Endothelial cell of umbilical vein (primary cell): ENCODE results near the gene HOXC9. TPM values are rescaled to one million over a fixed set of nuclear protein-coding genes. Genes with fewer than 3 reads are reported as not detected.

ENCODE experiments used
- BruUV-seq: library from RNA; stranded (reverse); fragments of 400-500 nt; replicated peaks from 2 replicates; lab custom pipeline; 2021; lab: Mats Ljungman, UMichigan
- CTCF ChIA-PET: fragments of 300-600, 350-600 bp; sonication (Branson Sonifier 250); formaldehyde crosslinking; loops from one replicate; lab custom pipeline; 2021; ENCODE audit warnings: antibody characterized with exemption, inconsistent platforms; lab: Charles Lee
- POLR2A ChIA-PET: fragments of 300-600, 350-600 bp; sonication (Branson Sonifier 250); formaldehyde crosslinking; loops from one replicate; lab custom pipeline; 2021; ENCODE audit warnings: antibody characterized with exemption, inconsistent platforms; lab: Charles Lee
- DNase-seq: peaks from one replicate; pipeline ENCODE4 v3.0.0-alpha.2; 2011; ENCODE audit warnings: low read depth, low spot score
- FAIRE-seq: peaks from 2 replicates; lab custom pipeline; 2011; peaks lifted over from hg19 to GRCh38; lab: Jason Lieb, UNC
- H2AFZ ChIP-seq: 2 replicates; pipeline ENCODE4 v1.6.0; 2012; ENCODE audit warnings: low read depth, low read length, control low read depth, inconsistent platforms
- H3K27ac ChIP-seq: 2 replicates; pipeline ENCODE4 v1.5.1; 2011; ENCODE audit warnings: low read depth, mild to moderate bottlenecking, control low read depth, low read length, moderate library complexity; ENCODE audit not compliant: insufficient read depth
- H3K27me3 ChIP-seq, 2 experiments: 2 replicates each; pipeline versions ENCODE4 v1.6.0 to v1.6.1; 2011; ENCODE audit warnings: low read length in 2 of 2, mixed read lengths in 1 of 2; ENCODE audit not compliant: control insufficient read depth in 2 of 2, insufficient read depth in 2 of 2
- H3K36me3 ChIP-seq, 2 experiments: 2 replicates in 1 of 2; 3 replicates in 1 of 2; pipeline ENCODE4 v1.5.1; 2011; ENCODE audit warnings: low read length in 2 of 2, mild to moderate bottlenecking in 1 of 2, moderate library complexity in 1 of 2; ENCODE audit not compliant: control insufficient read depth in 2 of 2, insufficient read depth in 2 of 2; ENCODE audit errors: extremely low read depth in 1 of 2
- H3K4me1 ChIP-seq: 3 replicates; pipeline ENCODE4 v1.5.1; 2011; ENCODE audit warnings: mild to moderate bottlenecking, low read length; ENCODE audit not compliant: control insufficient read depth, insufficient read depth; ENCODE audit errors: extremely low read depth
- H3K4me2 ChIP-seq: 2 replicates; pipeline ENCODE4 v1.6.1; 2011; ENCODE audit warnings: low read length, control low read depth, mixed read lengths; ENCODE audit not compliant: insufficient read depth
- H3K4me3 ChIP-seq, 3 experiments: fragments of 200-600 bp in 1 of 3; sonication (generic), shearing (Covaris generic) in 1 of 3; replicated peaks in 1 of 3; 2 replicates each; pipeline ENCODE4 v1.5.1; 2011 to 2016; ENCODE audit warnings: control low read depth in 3 of 3, low read length in 3 of 3, mild to moderate bottlenecking in 2 of 3, inconsistent platforms in 1 of 3, low read depth in 1 of 3, moderate library complexity in 1 of 3; ENCODE audit not compliant: insufficient read depth in 1 of 3
- H3K79me2 ChIP-seq: 2 replicates; pipeline ENCODE4 v1.6.0; 2012; ENCODE audit warnings: low read length, inconsistent platforms; ENCODE audit not compliant: control insufficient read depth, insufficient read depth
- H3K9ac ChIP-seq: replicated peaks from 2 replicates; pipeline ENCODE3; 2011; ENCODE audit warnings: low read length, control low read depth; ENCODE audit not compliant: insufficient read depth; ENCODE audit errors: extremely low read depth
- H3K9me1 ChIP-seq: replicated peaks from 3 replicates; pipeline ENCODE4 v1.6.0; 2011; ENCODE audit warnings: mild to moderate bottlenecking, low read length; ENCODE audit not compliant: control insufficient read depth, insufficient read depth; ENCODE audit errors: extremely low read depth
- H3K9me3 ChIP-seq: replicated peaks from 2 replicates; pipeline ENCODE4 v1.5.1; 2012; ENCODE audit warnings: low read length, inconsistent platforms; ENCODE audit not compliant: control insufficient read depth, insufficient read depth
- H4K20me1 ChIP-seq: replicated peaks from 2 replicates; pipeline ENCODE3; 2011; ENCODE audit warnings: mild to moderate bottlenecking, low read length; ENCODE audit not compliant: control insufficient read depth, insufficient read depth; ENCODE audit errors: extremely low read depth
- EZH2 ChIP-seq: IDR thresholded peaks from 2 replicates; pipeline ENCODE4 v1.6.1; 2012; ENCODE audit warnings: borderline replicate concordance, low read depth, mild to moderate bottlenecking, moderate library complexity, low read length, inconsistent platforms; ENCODE audit not compliant: severe bottlenecking
- GATA2 ChIP-seq: IDR thresholded peaks from 2 replicates; pipeline ENCODE4 v1.7.0; 2011; ENCODE audit warnings: low read depth, mild to moderate bottlenecking, moderate library complexity, mixed read lengths, low read length; ENCODE audit not compliant: insufficient read length, insufficient read depth
- JUN ChIP-seq: IDR thresholded peaks from 2 replicates; pipeline ENCODE4 v1.6.1; 2011; ENCODE audit warnings: borderline replicate concordance, low read depth; ENCODE audit not compliant: insufficient read length, insufficient read depth
- MYC ChIP-seq: IDR thresholded peaks from one replicate; pipeline ENCODE4 v1.6.1; 2011; ENCODE audit warnings: mild to moderate bottlenecking, low read depth, low read length
- POLR2A ChIP-seq: IDR thresholded peaks from 2 replicates; pipeline ENCODE4 v1.6.1; 2012; ENCODE audit warnings: low read depth, mild to moderate bottlenecking, control low read depth, low read length
- dilution Hi-C: fragments of 300-500 bp; cut with MboI; formaldehyde crosslinking; loops from one replicate; pipeline ENCODE4 v1.15.0; 2019; ENCODE audit warnings: low sequenced_read_pairs; ENCODE audit not compliant: extremely low pct_ligation_motif_present
- intact Hi-C: fragments of 100-400 bp; cut with micrococcal nuclease; formaldehyde crosslinking; loops from one replicate; pipeline ENCODE4 v1.10.0; 2022
- polyA plus RNA-seq, 4 experiments: library from polyadenylated mRNA; depleted of rRNA in 3 of 4; stranded (reverse) in 3 of 4; unstranded in 1 of 4; fragments of >200 nt; gene quantifications; 2 replicates each; pipeline versions ENCODE4 v1.2.1 to v1.2.3, GENCODE V29; 2011 to 2012; ENCODE audit warnings: missing spikeins in 1 of 4
- total RNA-seq: library from RNA; stranded (reverse); gene quantifications from 2 replicates; pipeline ENCODE4 v1.2.3, GENCODE V29; 2021

The HOXC9 gene
- total and polyA plus RNA-seq, 2 donors (not counting 3 experiments of a cell fraction or from before 2014, with no cell fraction given) = 0.40 to 0.58 TPM

DNA sequence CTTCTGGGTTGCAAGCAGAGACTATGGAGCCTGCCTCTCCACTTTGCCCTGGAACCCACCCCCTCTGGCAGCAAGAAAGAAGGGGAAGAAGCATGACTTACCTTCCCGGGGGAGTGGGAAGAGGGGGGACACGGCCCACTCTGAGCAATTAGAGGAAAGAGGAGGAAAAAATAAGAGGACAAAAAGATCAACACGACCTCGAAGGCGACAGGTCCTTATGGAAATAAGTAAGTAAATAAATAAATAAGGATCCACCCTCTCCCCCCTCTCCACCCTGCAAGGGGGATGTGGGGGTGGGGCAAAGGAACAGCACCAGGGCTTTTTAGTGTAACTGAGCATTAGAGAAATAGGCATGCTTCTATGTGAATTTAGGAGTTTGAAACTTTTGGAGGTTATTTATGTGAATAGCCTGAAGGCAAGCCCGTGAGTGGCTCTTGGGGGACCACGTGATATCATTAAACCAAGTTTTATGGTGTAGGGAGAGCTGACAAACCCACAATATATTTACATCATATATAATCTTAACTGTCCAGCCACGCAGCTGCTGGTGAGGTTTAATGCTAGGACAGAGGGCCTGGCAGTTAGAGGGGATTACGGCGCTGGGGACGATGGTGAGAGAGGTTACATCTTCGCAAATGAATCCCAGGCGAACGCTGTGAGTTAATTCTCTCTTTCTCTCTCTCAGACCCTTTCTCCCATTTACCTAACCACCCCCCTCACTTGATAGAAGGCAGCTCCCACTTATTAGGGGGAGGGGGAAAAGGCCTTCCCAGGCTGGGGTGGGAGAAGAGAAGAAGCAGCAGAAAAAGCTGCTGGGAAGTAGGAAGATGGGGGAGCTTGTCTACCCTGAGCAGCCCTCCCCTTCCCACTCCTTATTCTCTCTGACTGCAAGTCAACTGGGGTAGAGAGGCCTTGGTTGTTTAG lies 37.7 kb downstream of the HOXC9 start:
- TF ChIP-seq EZH2 (peak; percentile 28), GATA2 (no peak)
- dilution Hi-C loops (no loop called here), intact Hi-C loops (no loop called here)
- Histone ChIP-seq H3K4me3 (no peak overlapping the region), H4K20me1 (no peaks in the 10 kb centered on the region), H3K4me2 (no peak overlapping the region), H3K27ac (no peak overlapping the region), H3K9me3 (no peaks in the 10 kb centered on the region), H3K27me3 (peaks cover 76 to 79% of the 10 kb centered on the region in 2 experiments), H3K9me1 (no peaks in the 10 kb centered on the region), H3K79me2 (no peaks in the 10 kb centered on the region), H3K4me1 (no peaks in the 10 kb centered on the region), H2AFZ (no peak overlapping the region), H3K36me3 (no peaks in the 10 kb centered on the region), H3K9ac (no peak overlapping the region)
- BruUV-seq = no TSS peak
- no peak for DNase-seq
- POLR2A ChIA-PET = no interaction called here
- FAIRE-seq = no peak
- CTCF ChIA-PET = interaction anchor here (1.7 kb wide), 1 partner anchor 164 kb away, joined by 4 read pairs; no protein-coding TSS in a partner anchor

DNA sequence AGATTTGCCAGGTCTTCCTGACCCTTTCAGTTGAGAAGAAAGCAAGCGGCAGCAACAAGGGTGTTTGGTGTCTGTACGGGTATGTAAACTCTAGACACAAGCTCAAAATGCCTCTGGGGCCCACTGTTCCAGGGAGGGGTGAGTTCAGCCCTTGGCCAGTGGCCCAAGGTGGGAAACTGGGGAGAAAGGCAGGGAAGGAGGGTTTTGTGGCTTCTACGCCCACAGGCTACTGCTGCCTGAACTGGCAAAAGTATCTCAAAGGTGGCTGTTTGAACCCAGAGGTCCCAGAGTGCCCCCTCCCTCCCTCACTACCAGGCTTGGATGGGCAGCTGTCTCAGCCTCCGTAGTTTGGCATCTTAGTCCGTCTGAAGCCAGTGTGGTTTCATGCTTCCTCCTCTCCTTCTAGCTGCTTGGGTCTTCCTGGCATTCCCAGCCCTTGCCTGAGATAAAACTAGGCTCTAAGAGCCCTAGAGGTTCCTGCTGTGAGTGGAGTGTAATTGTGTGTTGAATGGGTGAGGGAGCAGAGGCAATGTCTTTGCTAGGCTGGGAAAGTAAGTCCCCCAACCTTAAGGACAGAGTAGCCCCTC lies 38.4 kb downstream of the HOXC9 start:
- FAIRE-seq = no peak
- intact Hi-C loops = no loop called here
- no peaks in the 10 kb centered on the region for H3K9me1 ChIP-seq
- H3K9ac ChIP-seq = no peak overlapping the region
- H3K9me3 ChIP-seq = no peaks in the 10 kb centered on the region
- peaks cover 75 to 78% of the 10 kb centered on the region in 2 experiments for H3K27me3 ChIP-seq
- no peak overlapping the region for H2AFZ ChIP-seq
- H3K4me3 ChIP-seq = no peak overlapping the region
- no peaks in the 10 kb centered on the region for H4K20me1 ChIP-seq
- H3K4me2 ChIP-seq = no peak overlapping the region
- TF ChIP-seq POLR2A = no peak
- peak; percentile 27 for TF ChIP-seq EZH2
- TF ChIP-seq GATA2 = no peak
- TF ChIP-seq JUN = no peak
- no peak for TF ChIP-seq MYC
- no peak for DNase-seq
- BruUV-seq = no TSS peak
- H3K27ac ChIP-seq = no peak overlapping the region
- no peaks in the 10 kb centered on the region for H3K36me3 ChIP-seq
- H3K79me2 ChIP-seq = no peaks in the 10 kb centered on the region
- CTCF ChIA-PET = interaction anchor here (1.7 kb wide), 1 partner anchor 163 kb away, joined by 4 read pairs; no protein-coding TSS in a partner anchor
- no peaks in the 10 kb centered on the region for H3K4me1 ChIP-seq
- POLR2A ChIA-PET = no interaction called here
- dilution Hi-C loops = no loop called here
